GM12878 (cell line): Measurements from ENCODE around the gene AP3S2.

Source experiments
- CHD2 ChIP-seq: IDR thresholded peaks from 2 replicates; pipeline ENCODE4 v1.6.1; 2011; ENCODE audit warnings: low read depth, low read length, improper control_type of control experiment, borderline replicate concordance
- POLR2AphosphoS2 ChIP-seq: IDR thresholded peaks from 2 replicates; pipeline ENCODE4 v1.6.1; 2011; ENCODE audit warnings: low read depth, mild to moderate bottlenecking, low read length, improper control_type of control experiment, moderate library complexity

GRCh38 chr15:89888214-89888804 is 5.5 kb downstream of the AP3S2 start:
- TF ChIP-seq CHD2: no peak
- TF ChIP-seq POLR2AphosphoS2: no peak
